Urothelium cell line (cell line): ENCODE data around the gene OCRL.

Experiments
- DNase-seq: peaks from one replicate; pipeline ENCODE4 v3.0.0; 2011; ENCODE audit warnings: low spot score, mixed read lengths
- FAIRE-seq: peaks from 2 replicates; lab custom pipeline; 2011; peaks lifted over from hg19 to GRCh38; lab: Jason Lieb, UNC

OCRL gene

GRCh38 chrX:129581904-129582303 is 41.8 kb downstream of the OCRL start:
- DNase-seq (no peak), FAIRE-seq (no peak)

- FAIRE-seq (no peak), DNase-seq (no peak)
Measured at GRCh38 chrX:129585167-129585566, 45.1 kb downstream of the OCRL start.

- FAIRE-seq (no peak), DNase-seq (no peak)
Measured at GRCh38 chrX:129585691-129586090, 45.6 kb downstream of the OCRL start.

- no peak for FAIRE-seq
- DNase-seq: no peak
Measured at GRCh38 chrX:129586446-129586845, 46.4 kb downstream of the OCRL start.

- DNase-seq (no peak), FAIRE-seq (no peak)
Measured at GRCh38 chrX:129590596-129590995, 50.5 kb downstream of the OCRL start.

GRCh38 chrX:129593137-129593536 is 53.1 kb downstream of the OCRL start:
- no peak for DNase-seq
- FAIRE-seq: no peak

GRCh38 chrX:129594781-129595180 is 54.7 kb downstream of the OCRL start:
- DNase-seq (no peak), FAIRE-seq (no peak)

- no peak for FAIRE-seq
- no peak for DNase-seq
Measured at GRCh38 chrX:129596077-129596476, 56.0 kb downstream of the OCRL start.

- DNase-seq (no peak), FAIRE-seq (no peak)
Measured at GRCh38 chrX:129597905-129598304, 57.8 kb downstream of the OCRL start.

GRCh38 chrX:129599499-129599898 is 59.4 kb downstream of the OCRL start:
- no peak for FAIRE-seq
- DNase-seq: no peak

GRCh38 chrX:129599996-129600395 is 59.9 kb downstream of the OCRL start:
- FAIRE-seq (no peak), DNase-seq (no peak)

GRCh38 chrX:129600981-129601424 is 60.9 kb downstream of the OCRL start:
- FAIRE-seq (no peak), DNase-seq (no peak)

GRCh38 chrX:129606918-129607317 is 66.9 kb downstream of the OCRL start:
- DNase-seq: peak; percentile 36
- FAIRE-seq: no peak

- no peak for DNase-seq
- FAIRE-seq: no peak
Measured at GRCh38 chrX:129608496-129608895, 68.4 kb downstream of the OCRL start.

- DNase-seq: no peak
- FAIRE-seq: no peak
Measured at GRCh38 chrX:129609395-129609794, 69.3 kb downstream of the OCRL start.

GRCh38 chrX:129612396-129612795 is 72.3 kb downstream of the OCRL start:
- DNase-seq: no peak
- FAIRE-seq: no peak

- no peak for DNase-seq
- FAIRE-seq: no peak
Measured at GRCh38 chrX:129613596-129613995, 73.5 kb downstream of the OCRL start.

GRCh38 chrX:129614481-129615255 is 74.6 kb downstream of the OCRL start:
- no peak for FAIRE-seq
- no peak for DNase-seq

- no peak for DNase-seq
- FAIRE-seq: no peak
Measured at GRCh38 chrX:129617420-129617819, 77.4 kb downstream of the OCRL start.

GRCh38 chrX:129618997-129619396 is 78.9 kb downstream of the OCRL start:
- no peak for FAIRE-seq
- DNase-seq: no peak

GRCh38 chrX:129622757-129623301 is 82.8 kb downstream of the OCRL start:
- DNase-seq (peak; percentile 22), FAIRE-seq (no peak)

- no peak for FAIRE-seq
- no peak for DNase-seq
Measured at GRCh38 chrX:129626026-129626425, 86.0 kb downstream of the OCRL start.

- no peak for DNase-seq
- no peak for FAIRE-seq
Measured at GRCh38 chrX:129629837-129630236, 89.8 kb downstream of the OCRL start.
